AG04450 (cell line): ENCODE data around the gene UNKL. TPM values are rescaled to one million over a fixed set of nuclear protein-coding genes. Genes with fewer than 3 reads are reported as not detected.

ENCODE experiments used
- CTCF ChIA-PET: fragments of 300-600, 350-600 bp; formaldehyde crosslinking; extraction: SDS; loops from one replicate; lab custom pipeline; 2022; ENCODE audit warnings: antibody characterized with exemption, inconsistent platforms; lab: Charles Lee
- POLR2A ChIA-PET: fragments of 350-600 bp; formaldehyde crosslinking; extraction: SDS; loops from one replicate; lab custom pipeline; 2021; ENCODE audit warnings: antibody characterized with exemption, inconsistent platforms; lab: Yijun Ruan, JAX
- DNase-seq: peaks from one replicate; pipeline ENCODE4 v3.0.0-alpha.2; 2011; ENCODE audit warnings: low read depth, low spot score
- H3K27ac ChIP-seq: one replicate; pipeline ENCODE4 v1.5.1; 2012; ENCODE audit warnings: low read depth, low read length, control low read depth
- H3K27me3 ChIP-seq: one replicate; pipeline ENCODE4 v1.6.0; 2012; ENCODE audit warnings: low read length; ENCODE audit not compliant: control insufficient read depth, insufficient read depth
- H3K4me3 ChIP-seq: 2 replicates; pipeline ENCODE4 v1.5.1; 2011; ENCODE audit warnings: mild to moderate bottlenecking, low read depth, low read length, control low read depth
- H3K9me3 ChIP-seq: 2 replicates; pipeline ENCODE4 v1.5.1; 2012; ENCODE audit warnings: low read length; ENCODE audit not compliant: control insufficient read depth, insufficient read depth
- CTCF ChIP-seq: IDR thresholded peaks from 2 replicates; pipeline ENCODE4 v1.5.1; 2011; ENCODE audit warnings: low read depth, low read length, control low read depth, inconsistent platforms
- polyA plus RNA-seq: library from polyadenylated mRNA; depleted of rRNA; stranded (reverse); fragments of >200 nt; gene quantifications from 2 replicates; pipeline ENCODE4 v1.2.3, GENCODE V29; 2011

UNKL gene
- polyA plus RNA-seq, 1 experiment, result 7.6 TPM

- Histone ChIP-seq H3K27me3 (no peaks in the 10 kb centered on the region), H3K27ac (no peak overlapping the region), H3K4me3 (no peak overlapping the region), H3K9me3 (no peaks in the 10 kb centered on the region; the same call in 1 of the 2 replicates)
- no peak for TF ChIP-seq CTCF
- ChIA-PET POLR2A (interaction anchor here (0.7 to 1.3 kb wide), 2 partner anchors 13 to 235 kb away, joined by 3 to 4 read pairs; no protein-coding TSS in a partner anchor), CTCF (interaction anchor here (1.9 kb wide), 1 partner anchor 13 kb away, joined by 10 read pairs; no protein-coding TSS in a partner anchor)
- no peak for DNase-seq
These were observed 37.0 kb downstream of the UNKL start for GRCh38 chr16:1377406-1378010.

- POLR2A ChIA-PET, result no interaction called here
These were observed 38.6 kb downstream of the UNKL start for GRCh38 chr16:1375741-1376410.

DNA sequence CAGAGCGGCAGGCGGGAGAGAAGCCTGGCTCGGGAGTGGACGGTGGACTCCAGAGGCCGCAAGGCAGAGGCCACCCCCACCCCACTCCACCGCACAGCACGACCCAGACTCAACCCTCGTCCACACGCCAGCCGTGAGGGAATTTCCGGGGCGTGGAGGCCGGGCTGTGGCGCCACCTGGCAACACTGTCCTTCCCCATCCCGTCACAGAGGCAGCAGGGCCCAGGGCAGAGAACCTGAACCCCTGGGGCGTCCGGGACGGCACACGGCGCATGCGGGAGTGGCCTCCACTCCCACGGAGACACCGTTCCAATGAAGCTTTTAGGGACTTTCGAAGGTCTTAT lies 39.2 kb downstream of the UNKL start:
- no peak for TF ChIP-seq CTCF
- Histone ChIP-seq H3K9me3 (no peaks in the 10 kb centered on the region; the same call in 1 of the 2 replicates), H3K27ac (no peak overlapping the region), H3K27me3 (no peaks in the 10 kb centered on the region), H3K4me3 (no peak overlapping the region)
- POLR2A ChIA-PET, result no interaction called here
- DNase-seq, result no peak
- CTCF ChIA-PET, result no interaction called here

More at GRCh38 chr16:1375741-1376410, 38.6 kb downstream of the UNKL start:
- Histone ChIP-seq H3K27me3 (no peaks in the 10 kb centered on the region), H3K9me3 (no peaks in the 10 kb centered on the region; the same call in 1 of the 2 replicates), H3K4me3 (no peak overlapping the region), H3K27ac (no peak overlapping the region)
- CTCF ChIA-PET, result no interaction called here
- no peak for TF ChIP-seq CTCF
- no peak for DNase-seq

GRCh38 chr16:1374418-1375297 lies 39.8 kb downstream of the UNKL start:
- no peak for DNase-seq
- TF ChIP-seq CTCF, result no peak
- CTCF ChIA-PET, result no interaction called here

More at GRCh38 chr16:1374418-1375297, 39.8 kb downstream of the UNKL start:
- no peak overlapping the region for H3K27ac ChIP-seq
- H3K9me3 ChIP-seq, result peaks cover 3% of the 10 kb centered on the region; the same call in 1 of the 2 replicates
- H3K27me3 ChIP-seq, result no peaks in the 10 kb centered on the region
- no peak overlapping the region for H3K4me3 ChIP-seq
- POLR2A ChIA-PET, result no interaction called here
